Measurements from ENCODE around the gene SNW1.

GRCh38 chr14:77714926-77715325 is 46.0 kb downstream of the SNW1 start:
- TF ChIP-seq CTCF (IDR thresholded peaks at IDR 0.05) (no peak), POLR2A (IDR thresholded peaks at IDR 0.05) (no peak)

Data from testis (tissue), 2 donors.